GM12875 (cell line): ENCODE data around the gene HSFY1.
"Not testable (repeated sequence)": the region's sequence is repeated elsewhere in the genome, so short reads cannot be mapped to it uniquely, and the experiment has no call there.

Experiments used
- H3K4me3 ChIP-seq: one replicate; pipeline ENCODE4 v1.5.1; 2011; ENCODE audit warnings: low read depth, low read length, control low read depth

Gene HSFY1, protein sequence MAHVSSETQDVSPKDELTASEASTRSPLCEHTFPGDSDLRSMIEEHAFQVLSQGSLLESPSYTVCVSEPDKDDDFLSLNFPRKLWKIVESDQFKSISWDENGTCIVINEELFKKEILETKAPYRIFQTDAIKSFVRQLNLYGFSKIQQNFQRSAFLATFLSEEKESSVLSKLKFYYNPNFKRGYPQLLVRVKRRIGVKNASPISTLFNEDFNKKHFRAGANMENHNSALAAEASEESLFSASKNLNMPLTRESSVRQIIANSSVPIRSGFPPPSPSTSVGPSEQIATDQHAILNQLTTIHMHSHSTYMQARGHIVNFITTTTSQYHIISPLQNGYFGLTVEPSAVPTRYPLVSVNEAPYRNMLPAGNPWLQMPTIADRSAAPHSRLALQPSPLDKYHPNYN

DNA sequence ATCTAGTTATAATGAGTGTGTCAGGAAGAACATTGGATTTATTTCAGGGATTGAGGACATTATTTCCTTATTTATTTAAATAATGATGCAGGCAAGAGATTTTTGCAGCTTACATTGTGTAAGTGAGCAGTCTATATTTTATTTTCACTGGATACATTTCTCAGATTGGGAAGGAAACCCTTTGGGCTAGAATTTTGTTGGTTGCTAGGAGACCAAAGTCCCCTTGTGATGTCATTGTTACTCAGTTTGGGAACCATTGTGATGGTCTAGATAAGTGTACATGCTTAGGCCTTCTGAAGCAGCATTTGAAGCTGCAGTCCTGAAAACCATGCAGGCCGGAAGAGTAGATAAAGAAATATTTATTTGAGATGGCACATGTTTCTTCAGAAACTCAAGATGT, at the start of gene HSFY1:
Gene HSFY1 (plus strand): TSS at position 301 of the 400 bp plus-strand sequence. CDS start 68 bp downstream, at position 369.
- not testable (repeated sequence) for H3K4me3 ChIP-seq

DNA sequence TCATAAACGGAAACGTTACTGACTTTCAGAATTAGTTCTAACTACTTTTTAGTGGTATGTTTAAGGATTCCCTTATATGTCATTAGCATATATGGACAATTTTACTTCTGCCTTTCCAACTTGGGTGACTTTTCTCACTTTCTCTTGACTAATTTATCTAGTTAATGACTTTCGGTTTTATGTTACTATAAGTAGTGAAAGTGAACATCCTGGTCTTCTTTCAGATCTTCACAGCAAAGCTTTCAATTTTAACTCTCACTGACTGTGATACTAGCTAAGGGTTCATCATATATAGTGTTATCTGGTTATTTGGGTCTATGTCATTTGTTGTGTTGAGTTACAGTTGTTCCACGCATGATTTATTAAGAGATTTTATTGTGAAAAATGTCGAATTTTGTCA, 42.3 kb upstream of the HSFY1 start:
- H3K4me3 ChIP-seq = not testable (repeated sequence)

DNA sequence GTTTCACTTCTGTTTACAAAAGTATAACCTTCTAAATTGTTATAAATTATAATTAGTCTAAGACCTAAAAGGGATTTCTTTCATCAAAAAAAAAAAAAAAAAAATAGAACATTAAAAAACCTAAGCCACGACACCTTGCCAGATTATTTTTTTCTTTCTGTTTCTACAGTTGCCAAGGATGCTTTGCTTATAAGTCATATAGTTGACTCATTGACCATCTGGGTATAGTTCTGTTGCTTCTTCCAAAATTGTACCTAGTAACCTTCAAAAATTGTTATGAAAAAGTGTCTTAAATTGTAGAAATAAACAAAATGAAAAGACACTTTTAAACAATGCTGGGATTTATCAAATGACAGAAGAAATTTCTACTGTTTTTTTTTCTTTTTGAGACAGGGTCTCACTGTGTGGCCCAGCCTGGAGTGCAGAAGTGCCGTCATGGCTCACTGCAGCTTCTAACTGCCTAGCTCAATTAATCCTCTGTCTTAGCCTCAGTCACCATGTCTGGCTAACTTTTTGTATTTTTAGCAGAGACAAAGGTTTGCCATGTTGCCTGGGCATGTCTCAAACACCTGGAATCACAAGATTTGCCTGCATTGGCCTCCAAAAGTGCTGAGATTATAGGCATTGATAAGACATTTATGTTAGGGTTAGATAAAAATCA, 15.4 kb upstream of the HSFY1 start:
- not testable (repeated sequence) for H3K4me3 ChIP-seq

DNA sequence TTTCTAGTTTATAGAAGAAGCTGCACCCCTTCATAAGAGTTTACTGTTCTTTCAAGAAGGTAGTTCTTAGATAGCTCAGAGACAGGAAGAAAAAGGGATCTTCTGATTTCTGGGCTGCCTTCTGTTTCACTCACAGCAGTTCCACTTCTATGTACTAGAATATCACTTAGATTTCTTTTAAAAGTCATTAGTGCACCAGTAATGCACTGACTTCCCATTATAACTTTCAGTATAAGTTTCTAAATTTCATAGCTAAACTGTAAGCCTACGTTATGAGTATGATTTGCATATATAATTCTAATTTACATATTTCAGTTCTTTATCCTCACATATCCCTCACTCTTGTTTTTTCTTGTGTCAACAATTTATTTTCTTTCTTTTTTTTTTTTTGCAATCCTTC, 7.6 kb upstream of the HSFY1 start:
- not testable (repeated sequence) for H3K4me3 ChIP-seq

DNA sequence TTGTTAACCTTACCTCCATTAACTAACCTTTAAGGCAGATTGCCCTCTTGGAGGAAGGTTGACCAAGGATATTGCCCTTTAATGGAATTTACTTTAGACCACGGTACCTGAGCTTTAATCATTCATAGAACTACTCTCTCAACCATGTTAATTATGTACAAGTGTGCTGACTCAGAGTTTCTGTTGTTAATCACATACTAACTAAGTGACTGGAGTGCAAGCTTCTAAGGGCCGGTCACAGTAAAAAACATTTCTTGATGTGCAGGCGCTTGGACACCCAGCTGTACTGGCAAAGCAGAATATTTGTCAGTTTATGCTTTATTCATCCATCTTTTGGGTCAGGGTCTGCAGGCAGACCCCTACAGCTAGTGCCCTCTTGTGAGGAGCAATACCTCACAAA, 6.6 kb downstream of the HSFY1 start:
- not testable (repeated sequence) for H3K4me3 ChIP-seq

DNA sequence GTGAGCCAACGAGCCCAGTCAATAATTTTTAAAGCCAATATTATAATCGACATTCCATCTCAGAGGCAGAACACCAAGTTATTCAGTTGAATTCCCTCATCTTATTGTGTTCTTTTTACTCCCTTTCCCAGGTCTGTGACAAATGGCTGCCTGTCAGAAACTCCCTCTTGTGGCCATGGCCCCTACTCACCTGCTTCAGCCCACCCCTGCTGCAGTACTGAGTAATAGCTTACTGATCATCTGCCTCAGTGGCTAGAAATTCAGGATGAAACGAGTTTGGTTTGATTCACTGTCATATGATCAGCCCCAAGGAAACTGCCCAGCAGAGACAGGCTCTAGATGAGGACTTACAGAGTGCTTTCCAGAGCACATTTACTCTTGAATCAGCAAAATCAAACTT, 19.4 kb downstream of the HSFY1 start:
- H3K4me3 ChIP-seq = not testable (repeated sequence)
